ENCODE data around the gene PLXNB1. TPM values are rescaled to one million over a fixed set of nuclear protein-coding genes. Genes with fewer than 3 reads are reported as not detected.

PLXNB1 gene
- total and polyA plus RNA-seq, 2 of the 13 experiments (the other 11 are each of a cell fraction or from before 2014, with no cell fraction given) = 86.0 to 143 TPM

DNA sequence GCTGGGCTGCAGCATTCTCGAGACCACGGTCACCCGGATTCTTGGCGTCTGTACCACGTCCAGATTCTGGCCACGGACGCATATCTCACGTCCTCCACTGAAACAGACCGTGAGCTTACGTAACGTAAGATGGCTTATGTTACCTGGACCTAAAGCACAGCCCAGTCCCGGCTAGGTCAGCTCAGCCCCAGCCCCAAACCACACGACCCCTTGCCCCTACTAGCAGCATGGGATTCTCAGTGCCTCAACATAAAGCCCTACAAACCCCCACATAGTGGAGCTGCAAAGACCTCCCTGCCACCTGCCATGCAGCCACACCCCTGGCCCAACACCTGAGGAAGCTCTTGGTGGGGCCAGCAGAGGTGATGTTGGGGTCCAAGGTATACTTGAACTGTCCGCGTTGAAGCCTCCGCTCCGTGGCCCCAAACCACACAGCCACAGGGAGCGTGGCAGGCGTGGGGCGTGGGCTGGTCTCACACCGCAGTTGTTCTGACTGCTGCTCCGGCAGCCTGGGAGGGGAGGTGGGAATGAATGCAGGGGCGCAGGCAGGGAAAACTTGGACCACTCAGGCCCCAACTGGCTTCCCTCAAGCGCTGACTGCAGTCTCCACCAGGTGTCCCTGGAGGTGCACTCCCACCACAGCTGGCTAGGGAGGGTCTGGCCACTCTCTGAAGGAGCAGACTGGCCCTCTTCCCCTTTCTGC is 14.5 kb downstream of the PLXNB1 start (continued):
- TF ChIP-seq, protein P1, sequence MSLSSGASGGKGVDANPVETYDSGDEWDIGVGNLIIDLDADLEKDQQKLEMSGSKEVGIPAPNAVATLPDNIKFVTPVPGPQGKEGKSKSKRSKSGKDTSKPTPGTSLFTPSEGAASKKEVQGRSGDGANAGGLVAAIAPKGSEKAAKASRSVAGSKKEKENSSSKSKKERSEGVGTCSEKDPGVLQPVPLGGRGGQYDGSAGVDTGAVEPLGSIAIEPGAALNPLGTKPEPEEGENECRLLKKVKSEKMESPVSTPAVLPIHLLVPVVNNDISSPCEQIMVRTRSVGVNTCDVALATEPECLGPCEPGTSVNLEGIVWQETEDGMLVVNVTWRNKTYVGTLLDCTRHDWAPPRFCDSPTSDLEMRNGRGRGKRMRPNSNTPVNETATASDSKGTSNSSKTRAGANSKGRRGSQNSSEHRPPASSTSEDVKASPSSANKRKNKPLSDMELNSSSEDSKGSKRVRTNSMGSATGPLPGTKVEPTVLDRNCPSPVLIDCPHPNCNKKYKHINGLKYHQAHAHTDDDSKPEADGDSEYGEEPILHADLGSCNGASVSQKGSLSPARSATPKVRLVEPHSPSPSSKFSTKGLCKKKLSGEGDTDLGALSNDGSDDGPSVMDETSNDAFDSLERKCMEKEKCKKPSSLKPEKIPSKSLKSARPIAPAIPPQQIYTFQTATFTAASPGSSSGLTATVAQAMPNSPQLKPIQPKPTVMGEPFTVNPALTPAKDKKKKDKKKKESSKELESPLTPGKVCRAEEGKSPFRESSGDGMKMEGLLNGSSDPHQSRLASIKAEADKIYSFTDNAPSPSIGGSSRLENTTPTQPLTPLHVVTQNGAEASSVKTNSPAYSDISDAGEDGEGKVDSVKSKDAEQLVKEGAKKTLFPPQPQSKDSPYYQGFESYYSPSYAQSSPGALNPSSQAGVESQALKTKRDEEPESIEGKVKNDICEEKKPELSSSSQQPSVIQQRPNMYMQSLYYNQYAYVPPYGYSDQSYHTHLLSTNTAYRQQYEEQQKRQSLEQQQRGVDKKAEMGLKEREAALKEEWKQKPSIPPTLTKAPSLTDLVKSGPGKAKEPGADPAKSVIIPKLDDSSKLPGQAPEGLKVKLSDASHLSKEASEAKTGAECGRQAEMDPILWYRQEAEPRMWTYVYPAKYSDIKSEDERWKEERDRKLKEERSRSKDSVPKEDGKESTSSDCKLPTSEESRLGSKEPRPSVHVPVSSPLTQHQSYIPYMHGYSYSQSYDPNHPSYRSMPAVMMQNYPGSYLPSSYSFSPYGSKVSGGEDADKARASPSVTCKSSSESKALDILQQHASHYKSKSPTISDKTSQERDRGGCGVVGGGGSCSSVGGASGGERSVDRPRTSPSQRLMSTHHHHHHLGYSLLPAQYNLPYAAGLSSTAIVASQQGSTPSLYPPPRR (CRISPR knock-in tag; IDR thresholded peaks at IDR 0.05; ENCODE audit: borderline replicate concordance) = no peak
- TF ChIP-seq RBFOX2 (IDR thresholded peaks at IDR 0.05; ENCODE audit: low read depth, low read length) = 0 out of 2 replicates have a peak, but pooled peaks have one; percentile 30
- TF ChIP-seq POLR2A (IDR thresholded peaks at IDR 0.05; ENCODE audit: insufficient read depth in 1 of 2, low read depth in 2 of 2, low read length in 2 of 2) = no peak
- no peak for TF ChIP-seq SMAD3 (CRISPR knock-in tag; IDR thresholded peaks at IDR 0.05)
- TF ChIP-seq NFIB (CRISPR knock-in tag; IDR thresholded peaks at IDR 0.05; ENCODE audit: borderline replicate concordance) = no peak
- no peak for TF ChIP-seq MBNL3 (CRISPR knock-in tag; conservative IDR thresholded peaks at IDR 0.05)
- TF ChIP-seq, protein P2, sequence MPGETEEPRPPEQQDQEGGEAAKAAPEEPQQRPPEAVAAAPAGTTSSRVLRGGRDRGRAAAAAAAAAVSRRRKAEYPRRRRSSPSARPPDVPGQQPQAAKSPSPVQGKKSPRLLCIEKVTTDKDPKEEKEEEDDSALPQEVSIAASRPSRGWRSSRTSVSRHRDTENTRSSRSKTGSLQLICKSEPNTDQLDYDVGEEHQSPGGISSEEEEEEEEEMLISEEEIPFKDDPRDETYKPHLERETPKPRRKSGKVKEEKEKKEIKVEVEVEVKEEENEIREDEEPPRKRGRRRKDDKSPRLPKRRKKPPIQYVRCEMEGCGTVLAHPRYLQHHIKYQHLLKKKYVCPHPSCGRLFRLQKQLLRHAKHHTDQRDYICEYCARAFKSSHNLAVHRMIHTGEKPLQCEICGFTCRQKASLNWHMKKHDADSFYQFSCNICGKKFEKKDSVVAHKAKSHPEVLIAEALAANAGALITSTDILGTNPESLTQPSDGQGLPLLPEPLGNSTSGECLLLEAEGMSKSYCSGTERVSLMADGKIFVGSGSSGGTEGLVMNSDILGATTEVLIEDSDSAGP (CRISPR knock-in tag; IDR thresholded peaks at IDR 0.05; ENCODE audit: borderline replicate concordance) = no peak
- no peak for TF ChIP-seq KDM2A (CRISPR knock-in tag; IDR thresholded peaks at IDR 0.05; ENCODE audit: borderline replicate concordance, low read depth)
- no peak for TF ChIP-seq SOX5 (CRISPR knock-in tag; IDR thresholded peaks at IDR 0.05; ENCODE audit: borderline replicate concordance)
- TF ChIP-seq, protein P3, sequence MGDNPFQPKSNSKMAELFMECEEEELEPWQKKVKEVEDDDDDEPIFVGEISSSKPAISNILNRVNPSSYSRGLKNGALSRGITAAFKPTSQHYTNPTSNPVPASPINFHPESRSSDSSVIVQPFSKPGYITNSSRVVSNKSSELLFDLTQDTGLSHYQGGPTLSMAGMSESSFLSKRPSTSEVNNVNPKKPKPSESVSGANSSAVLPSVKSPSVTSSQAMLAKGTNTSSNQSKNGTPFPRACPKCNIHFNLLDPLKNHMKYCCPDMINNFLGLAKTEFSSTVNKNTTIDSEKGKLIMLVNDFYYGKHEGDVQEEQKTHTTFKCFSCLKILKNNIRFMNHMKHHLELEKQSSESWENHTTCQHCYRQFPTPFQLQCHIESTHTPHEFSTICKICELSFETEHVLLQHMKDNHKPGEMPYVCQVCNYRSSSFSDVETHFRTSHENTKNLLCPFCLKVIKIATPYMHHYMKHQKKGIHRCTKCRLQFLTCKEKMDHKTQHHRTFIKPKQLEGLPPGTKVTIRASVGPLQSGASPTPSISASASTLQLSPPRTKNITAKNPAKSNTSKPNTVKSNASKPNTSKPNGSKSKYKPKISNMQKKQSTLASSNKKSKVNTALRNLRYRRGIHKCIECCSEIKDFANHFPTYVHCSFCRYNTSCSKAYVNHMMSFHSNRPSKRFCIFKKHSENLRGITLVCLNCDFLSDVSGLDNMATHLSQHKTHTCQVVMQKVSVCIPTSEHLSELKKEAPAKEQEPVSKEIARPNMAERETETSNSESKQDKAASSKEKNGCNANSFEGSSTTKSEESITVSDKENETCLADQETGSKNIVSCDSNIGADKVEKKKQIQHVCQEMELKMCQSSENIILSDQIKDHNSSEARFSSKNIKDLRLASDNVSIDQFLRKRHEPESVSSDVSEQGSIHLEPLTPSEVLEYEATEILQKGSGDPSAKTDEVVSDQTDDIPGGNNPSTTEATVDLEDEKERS (CRISPR knock-in tag; IDR thresholded peaks at IDR 0.05) = no peak
- 0 out of 2 replicates have a peak, but pooled peaks have one; percentile 14 for TF ChIP-seq SSRP1 (CRISPR knock-in tag; IDR thresholded peaks at IDR 0.05)
- TF ChIP-seq POLR2G (IDR thresholded peaks at IDR 0.05; ENCODE audit: low read depth, low read length) = peak; percentile 45; the same call in 1 of the 2 replicates
- no peak for TF ChIP-seq HNRNPUL1 (IDR thresholded peaks at IDR 0.05; ENCODE audit: low read depth, low read length)
- no peak for TF ChIP-seq ZFX (CRISPR knock-in tag; IDR thresholded peaks at IDR 0.05; ENCODE audit: low read depth)
- TF ChIP-seq ZNF235 (CRISPR knock-in tag; IDR thresholded peaks at IDR 0.05; ENCODE audit: borderline replicate concordance) = no peak
- no peak for TF ChIP-seq ZNF672 (CRISPR knock-in tag; IDR thresholded peaks at IDR 0.05)
- no peak for TF ChIP-seq ZNF33B (CRISPR knock-in tag; IDR thresholded peaks at IDR 0.05)
- TF ChIP-seq ATRX (CRISPR knock-in tag; IDR thresholded peaks at IDR 0.05; ENCODE audit: borderline replicate concordance) = no peak
- no peak for TF ChIP-seq SIN3B (IDR thresholded peaks at IDR 0.05; ENCODE audit: low read length)
- TF ChIP-seq BORCS8-MEF2B (CRISPR knock-in tag; IDR thresholded peaks at IDR 0.05) = no peak
- TF ChIP-seq REL (CRISPR knock-in tag; conservative IDR thresholded peaks at IDR 0.05) = no peak
- 0 out of 2 replicates have a peak, but pooled peaks have one; percentile 12 for TF ChIP-seq SRY (CRISPR knock-in tag; IDR thresholded peaks at IDR 0.05)

All from HepG2 (cell line).